Duodenal mucosa (tissue), 2 donors: ENCODE data around the gene SP2.

ENCODE experiments used
- H3K27ac ChIP-seq: one replicate; pipeline ENCODE4 v1.7.0; 2013; ENCODE audit warnings: low read depth, low read length
- H3K27me3 ChIP-seq, 2 donors: one replicate each; pipeline ENCODE4 v1.7.0; 2013; ENCODE audit warnings: low read length in 2 of 2, control low read depth in 1 of 2; ENCODE audit not compliant: insufficient read depth in 2 of 2, control insufficient read depth in 1 of 2
- H3K36me3 ChIP-seq, 2 donors: one replicate each; pipeline ENCODE4 v1.7.0; 2013; ENCODE audit warnings: low read length in 2 of 2, control low read depth in 1 of 2; ENCODE audit not compliant: insufficient read depth in 2 of 2, control insufficient read depth in 1 of 2
- H3K4me1 ChIP-seq, 2 donors: one replicate each; pipeline ENCODE4 v1.7.0; 2013; ENCODE audit warnings: low read length in 2 of 2, control low read depth in 1 of 2; ENCODE audit not compliant: insufficient read depth in 2 of 2, control insufficient read depth in 1 of 2
- H3K4me3 ChIP-seq, 2 donors: one replicate each; pipeline ENCODE4 v1.7.0; 2013; ENCODE audit warnings: low read length in 2 of 2, low read depth in 1 of 2
- H3K9ac ChIP-seq, 2 donors: one replicate each; pipeline ENCODE4 v1.7.0; 2013; ENCODE audit warnings: low read length in 2 of 2, low read depth in 1 of 2
- H3K9me3 ChIP-seq, 2 donors: one replicate each; pipeline ENCODE4 v1.7.0; 2013; ENCODE audit warnings: low read length in 2 of 2, control low read depth in 1 of 2; ENCODE audit not compliant: control insufficient read depth in 1 of 2

Gene SP2

GRCh38 chr17:47970725-47971499 lies 74.9 kb downstream of the SP2 start, which contains the start of gene CDK5RAP3:
Gene CDK5RAP3, plus strand, starts transcription at chr17:47971113. Its CDS starts 34 bp downstream, at chr17:47971147.
- no peaks in the 10 kb centered on the region for H3K27me3 ChIP-seq
- peak within 1 kb of the TSS; percentile 26 for H3K27ac ChIP-seq
- no peaks in the 10 kb centered on the region for H3K9me3 ChIP-seq
- peaks cover 17 to 30% of the 10 kb centered on the region in 2 donors for H3K36me3 ChIP-seq
- peak within 1 kb of the TSS; percentile 80 to 99 for H3K9ac ChIP-seq
- H3K4me3 ChIP-seq = peak within 1 kb of the TSS; percentile 93 to 98
- H3K4me1 ChIP-seq = peaks cover 33 to 40% of the 10 kb centered on the region in 2 donors

GRCh38 chr17:47973541-47973940 lies 77.5 kb downstream of the SP2 start:
- H3K9me3 ChIP-seq = no peaks in the 10 kb centered on the region
- no peaks in the 10 kb centered on the region for H3K27me3 ChIP-seq
- H3K4me3 ChIP-seq = no peak overlapping the region
- no peak overlapping the region for H3K9ac ChIP-seq
- H3K36me3 ChIP-seq = peaks cover 18 to 51% of the 10 kb centered on the region in 2 donors
- H3K4me1 ChIP-seq = peaks cover 24 to 29% of the 10 kb centered on the region in 2 donors
- H3K27ac ChIP-seq = no peak overlapping the region

- no peaks in the 10 kb centered on the region for H3K27me3 ChIP-seq
- no peak overlapping the region for H3K27ac ChIP-seq
- peaks cover 13 to 23% of the 10 kb centered on the region in 2 donors for H3K4me1 ChIP-seq
- no peak overlapping the region for H3K4me3 ChIP-seq
- H3K9me3 ChIP-seq = no peaks in the 10 kb centered on the region
- peaks cover 27 to 68% of the 10 kb centered on the region in 2 donors for H3K36me3 ChIP-seq
- no peak overlapping the region for H3K9ac ChIP-seq
These were observed 79.3 kb downstream of the SP2 start for GRCh38 chr17:47975189-47975822.

DNA sequence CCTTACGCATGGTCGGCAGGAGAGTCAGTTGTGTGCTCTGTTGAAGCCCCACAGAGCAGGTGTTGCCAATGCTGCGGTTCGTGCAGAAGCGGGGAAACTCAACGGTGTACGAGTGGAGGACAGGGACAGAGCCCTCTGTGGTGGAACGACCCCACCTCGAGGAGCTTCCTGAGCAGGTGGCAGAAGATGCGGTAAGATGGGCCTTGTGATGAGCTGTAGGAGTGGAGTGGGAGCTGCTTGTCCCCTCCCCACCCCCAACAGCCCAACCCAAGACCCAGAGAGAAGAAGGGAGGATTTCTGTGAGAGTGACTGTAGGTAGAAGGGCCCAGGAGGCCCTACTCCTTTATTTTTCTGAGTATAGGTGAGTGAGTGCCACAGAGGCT lies 79.8 kb downstream of the SP2 start:
- Histone ChIP-seq H3K9me3 (no peaks in the 10 kb centered on the region), H3K4me3 (no peak overlapping the region), H3K27ac (no peak overlapping the region), H3K9ac (no peak overlapping the region), H3K36me3 (peaks cover 31 to 73% of the 10 kb centered on the region in 2 donors), H3K27me3 (no peaks in the 10 kb centered on the region), H3K4me1 (peaks cover 11 to 21% of the 10 kb centered on the region in 2 donors)

DNA sequence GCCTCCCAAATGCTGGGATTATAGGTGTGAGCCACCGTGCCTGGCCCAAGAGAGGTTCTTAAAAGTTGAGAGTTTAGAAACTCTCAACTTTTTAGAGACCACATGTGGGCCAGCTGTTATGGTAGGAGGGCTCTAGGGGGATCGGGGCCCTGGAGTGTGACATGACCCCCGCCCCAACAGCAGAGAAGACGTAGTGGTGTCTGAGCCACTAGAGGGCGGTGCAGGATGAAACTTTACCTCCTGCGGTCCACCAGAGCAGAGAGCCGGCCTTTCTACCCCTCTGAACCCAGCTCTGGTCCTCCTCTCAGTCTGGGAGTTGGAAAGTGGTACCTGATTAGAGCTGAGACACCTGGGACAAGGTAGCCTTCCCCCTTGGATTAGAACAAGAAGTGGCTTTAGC lies 82.3 kb downstream of the SP2 start:
- no peak overlapping the region for H3K9ac ChIP-seq
- H3K36me3 ChIP-seq = peaks cover 36 to 93% of the 10 kb centered on the region in 2 donors
- no peak overlapping the region for H3K27ac ChIP-seq
- no peaks in the 10 kb centered on the region for H3K27me3 ChIP-seq
- no peak overlapping the region for H3K4me3 ChIP-seq
- H3K9me3 ChIP-seq = no peaks in the 10 kb centered on the region
- peaks cover 8 to 10% of the 10 kb centered on the region in 2 donors for H3K4me1 ChIP-seq
